ENCODE results near the gene PPP2R5D.
"Not testable (repeated sequence)": the region's sequence is repeated elsewhere in the genome, so short reads cannot be mapped to it uniquely, and the experiment has no call there.

PPP2R5D gene

GRCh38 chr6:43037706-43038105, 53.3 kb downstream of the PPP2R5D start:
- Histone ChIP-seq H4K8ac (ENCODE audit: low read depth, low read length) (no peak overlapping the region), H2AFZ (ENCODE audit: low read length) (no peak overlapping the region), H3K4me2 (ENCODE audit: insufficient read depth, low read length, poor library complexity, severe bottlenecking) (no peak overlapping the region), H3K36me3 (replicated peaks in 1 of 2; ENCODE audit: control insufficient read depth in 2 of 2, insufficient read depth in 2 of 2, low read length in 2 of 2) (peaks cover 55 to 84% of the 10 kb centered on the region in 2 donors), H3K9ac (ENCODE audit: low read depth, low read length, poor library complexity) (no peak overlapping the region), H3K9me3 (replicated peaks in 1 of 2; ENCODE audit: control insufficient read depth in 2 of 2, insufficient read depth in 1 of 2, low read depth in 1 of 2, low read length in 2 of 2) (no peaks in the 10 kb centered on the region), H3K14ac (ENCODE audit: low read length) (peak overlapping the region; percentile 38), H2BK15ac (ENCODE audit: low read length) (no peak overlapping the region), H3K4ac (ENCODE audit: low read length) (no peak overlapping the region), H3K27me3 (ENCODE audit: control insufficient read depth in 3 of 3, insufficient read depth in 3 of 3, low read depth in 1 of 3, low read length in 3 of 3) (no peaks in the 10 kb centered on the region), H3K18ac (ENCODE audit: low read length) (no peak overlapping the region), H2BK12ac (ENCODE audit: low read length) (no peak overlapping the region), H4K91ac (ENCODE audit: low read depth, low read length, poor library complexity) (no peak overlapping the region), H3K4me1 (ENCODE audit: control insufficient read depth in 2 of 2, insufficient read depth in 1 of 2, low read depth in 1 of 2, low read length in 2 of 2) (peaks cover 0 to 3% of the 10 kb centered on the region in 2 donors), H3K27ac (replicated peaks; ENCODE audit: low read length) (no peak overlapping the region), H2BK5ac (ENCODE audit: low read length) (peak overlapping the region; percentile 75), H3K79me1 (ENCODE audit: low read depth, low read length) (peaks cover 4% of the 10 kb centered on the region), H3K4me3 (ENCODE audit: low read length in 2 of 2) (no peak overlapping the region), H3K23ac (ENCODE audit: low read depth, low read length, poor library complexity) (peak overlapping the region; percentile 96), H2BK120ac (ENCODE audit: low read depth, low read length) (no peak overlapping the region), H2AK5ac (ENCODE audit: low read depth, low read length) (no peak overlapping the region)
- DNase-seq (ENCODE audit: low spot score) = no peak
- no CpG with 5 or more reads among the region's 9 CpGs for WGBS, 2 donors (ENCODE audit: extremely low coverage in 2 of 2, insufficient read length in 2 of 2, insufficient replicate concordance in 1 of 2)

GRCh38 chr6:43038727-43039126, 54.4 kb downstream of the PPP2R5D start:
- H2AK5ac ChIP-seq (ENCODE audit: low read depth, low read length) = no peak overlapping the region
- H3K4me1 ChIP-seq (ENCODE audit: control insufficient read depth in 2 of 2, insufficient read depth in 1 of 2, low read depth in 1 of 2, low read length in 2 of 2) = peaks cover 0 to 3% of the 10 kb centered on the region in 2 donors
- no peak overlapping the region for H4K8ac ChIP-seq (ENCODE audit: low read depth, low read length)
- H3K36me3 ChIP-seq (replicated peaks in 1 of 2; ENCODE audit: control insufficient read depth in 2 of 2, insufficient read depth in 2 of 2, low read length in 2 of 2) = peaks cover 61 to 86% of the 10 kb centered on the region in 2 donors
- no peak overlapping the region for H3K4me2 ChIP-seq (ENCODE audit: insufficient read depth, low read length, poor library complexity, severe bottlenecking)
- no peak for DNase-seq (ENCODE audit: low spot score)
- no peak overlapping the region for H3K27ac ChIP-seq (replicated peaks; ENCODE audit: low read length)
- H2AFZ ChIP-seq (ENCODE audit: low read length) = no peak overlapping the region
- H3K18ac ChIP-seq (ENCODE audit: low read length) = no peak overlapping the region
- peaks cover 4% of the 10 kb centered on the region for H3K79me1 ChIP-seq (ENCODE audit: low read depth, low read length)
- no peak overlapping the region for H2BK5ac ChIP-seq (ENCODE audit: low read length)
- no peak overlapping the region for H3K14ac ChIP-seq (ENCODE audit: low read length)
- no peak overlapping the region for H2BK120ac ChIP-seq (ENCODE audit: low read depth, low read length)
- WGBS, 2 donors (ENCODE audit: extremely low coverage in 2 of 2, insufficient read length in 2 of 2, insufficient replicate concordance in 1 of 2) = no CpG with 5 or more reads among the region's 9 CpGs
- H3K4me3 ChIP-seq (ENCODE audit: low read length in 2 of 2) = no peak overlapping the region
- no peaks in the 10 kb centered on the region for H3K27me3 ChIP-seq (ENCODE audit: control insufficient read depth in 3 of 3, insufficient read depth in 3 of 3, low read depth in 1 of 3, low read length in 3 of 3)
- no peak overlapping the region for H3K23ac ChIP-seq (ENCODE audit: low read depth, low read length, poor library complexity)
- H4K91ac ChIP-seq (ENCODE audit: low read depth, low read length, poor library complexity) = no peak overlapping the region
- H3K4ac ChIP-seq (ENCODE audit: low read length) = no peak overlapping the region
- H2BK15ac ChIP-seq (ENCODE audit: low read length) = no peak overlapping the region
- H3K9ac ChIP-seq (ENCODE audit: low read depth, low read length, poor library complexity) = no peak overlapping the region
- no peak overlapping the region for H2BK12ac ChIP-seq (ENCODE audit: low read length)
- H3K9me3 ChIP-seq (replicated peaks in 1 of 2; ENCODE audit: control insufficient read depth in 2 of 2, insufficient read depth in 1 of 2, low read depth in 1 of 2, low read length in 2 of 2) = peaks cover 0 to 2% of the 10 kb centered on the region in 2 donors

- Histone ChIP-seq H2AFZ (ENCODE audit: low read length) (no peak overlapping the region), H3K23ac (ENCODE audit: low read depth, low read length, poor library complexity) (peak overlapping the region; percentile 94), H3K9me3 (replicated peaks in 1 of 2; ENCODE audit: control insufficient read depth in 2 of 2, insufficient read depth in 1 of 2, low read depth in 1 of 2, low read length in 2 of 2) (peaks cover 0 to 5% of the 10 kb centered on the region in 2 donors), H3K18ac (ENCODE audit: low read length) (no peak overlapping the region), H2BK15ac (ENCODE audit: low read length) (no peak overlapping the region), H2BK5ac (ENCODE audit: low read length) (peak overlapping the region; percentile 24), H3K14ac (ENCODE audit: low read length) (no peak overlapping the region), H3K27ac (replicated peaks; ENCODE audit: low read length) (no peak overlapping the region), H3K79me1 (ENCODE audit: low read depth, low read length) (peaks cover 4% of the 10 kb centered on the region), H3K36me3 (replicated peaks in 1 of 2; ENCODE audit: control insufficient read depth in 2 of 2, insufficient read depth in 2 of 2, low read length in 2 of 2) (peaks cover 64 to 86% of the 10 kb centered on the region in 2 donors), H3K27me3 (ENCODE audit: control insufficient read depth in 3 of 3, insufficient read depth in 3 of 3, low read depth in 1 of 3, low read length in 3 of 3) (no peaks in the 10 kb centered on the region), H4K91ac (ENCODE audit: low read depth, low read length, poor library complexity) (no peak overlapping the region), H3K4me2 (ENCODE audit: insufficient read depth, low read length, poor library complexity, severe bottlenecking) (no peak overlapping the region), H4K8ac (ENCODE audit: low read depth, low read length) (no peak overlapping the region), H3K4me3 (ENCODE audit: low read length in 2 of 2) (no peak overlapping the region), H3K9ac (ENCODE audit: low read depth, low read length, poor library complexity) (no peak overlapping the region), H2AK5ac (ENCODE audit: low read depth, low read length) (no peak overlapping the region), H3K4ac (ENCODE audit: low read length) (peak overlapping the region; percentile 37), H3K4me1 (ENCODE audit: control insufficient read depth in 2 of 2, insufficient read depth in 1 of 2, low read depth in 1 of 2, low read length in 2 of 2) (peaks cover 0 to under 1% of the 10 kb centered on the region in 2 donors), H2BK12ac (ENCODE audit: low read length) (peak overlapping the region; percentile 41), H2BK120ac (ENCODE audit: low read depth, low read length) (no peak overlapping the region)
- DNase-seq (ENCODE audit: low spot score) = no peak
- WGBS, 2 donors (ENCODE audit: extremely low coverage in 2 of 2, insufficient read length in 2 of 2, insufficient replicate concordance in 1 of 2) = no CpG with 5 or more reads among the region's 18 CpGs
These were observed 56.3 kb downstream of the PPP2R5D start for GRCh38 chr6:43040542-43041257.

- not testable (repeated sequence) for H3K23ac ChIP-seq (ENCODE audit: low read depth, low read length, poor library complexity); H3K14ac ChIP-seq (ENCODE audit: low read length); H3K4me2 ChIP-seq (ENCODE audit: insufficient read depth, low read length, poor library complexity, severe bottlenecking); H2BK120ac ChIP-seq (ENCODE audit: low read depth, low read length); DNase-seq (ENCODE audit: low spot score); H3K9ac ChIP-seq (ENCODE audit: low read depth, low read length, poor library complexity); H3K4me3 ChIP-seq (ENCODE audit: low read length in 2 of 2); H3K79me1 ChIP-seq (ENCODE audit: low read depth, low read length); H2BK5ac ChIP-seq (ENCODE audit: low read length); H3K18ac ChIP-seq (ENCODE audit: low read length); H3K4ac ChIP-seq (ENCODE audit: low read length); H3K4me1 ChIP-seq (ENCODE audit: control insufficient read depth in 2 of 2, insufficient read depth in 1 of 2, low read depth in 1 of 2, low read length in 2 of 2); H2BK12ac ChIP-seq (ENCODE audit: low read length); H4K91ac ChIP-seq (ENCODE audit: low read depth, low read length, poor library complexity); H2BK15ac ChIP-seq (ENCODE audit: low read length); H3K27me3 ChIP-seq (ENCODE audit: control insufficient read depth in 3 of 3, insufficient read depth in 3 of 3, low read depth in 1 of 3, low read length in 3 of 3); H2AK5ac ChIP-seq (ENCODE audit: low read depth, low read length); H3K27ac ChIP-seq (replicated peaks; ENCODE audit: low read length); H4K8ac ChIP-seq (ENCODE audit: low read depth, low read length); H2AFZ ChIP-seq (ENCODE audit: low read length); H3K9me3 ChIP-seq (replicated peaks in 1 of 2; ENCODE audit: control insufficient read depth in 2 of 2, insufficient read depth in 1 of 2, low read depth in 1 of 2, low read length in 2 of 2)
- H3K36me3 ChIP-seq (replicated peaks in 1 of 2; ENCODE audit: control insufficient read depth in 2 of 2, insufficient read depth in 2 of 2, low read length in 2 of 2) = peaks cover 66 to 89% of the 10 kb centered on the region in 2 donors
- WGBS, 2 donors (ENCODE audit: extremely low coverage in 2 of 2, insufficient read length in 2 of 2, insufficient replicate concordance in 1 of 2) = no CpG with 5 or more reads among the region's 8 CpGs
These were observed 57.1 kb downstream of the PPP2R5D start for GRCh38 chr6:43041475-43041874.

Data from neuronal stem cell (in vitro differentiated cells).